Mesodermal cell (in vitro differentiated cells): Measurements from ENCODE around the gene CIB2.

Experiments
- H3K27ac ChIP-seq: 2 replicates; pipeline ENCODE4 v1.7.0; 2013; ENCODE audit warnings: mild to moderate bottlenecking, low read depth, low read length, moderate library complexity; ENCODE audit not compliant: severe bottlenecking
- H3K36me3 ChIP-seq: 2 replicates; pipeline ENCODE4 v1.7.1; 2013; ENCODE audit warnings: mild to moderate bottlenecking, low read length, moderate library complexity; ENCODE audit not compliant: control insufficient read depth, insufficient read depth
- H3K4me1 ChIP-seq: one replicate; pipeline ENCODE4 v1.7.1; 2013; ENCODE audit warnings: mild to moderate bottlenecking, low read length; ENCODE audit not compliant: insufficient read depth, control insufficient read depth, poor library complexity, severe bottlenecking
- H3K4me3 ChIP-seq: 2 replicates; pipeline ENCODE4 v1.7.0; 2013; ENCODE audit warnings: low read length, control low read depth, mild to moderate bottlenecking; ENCODE audit not compliant: insufficient read depth, poor library complexity, severe bottlenecking; ENCODE audit errors: extremely low read depth
- H3K9me3 ChIP-seq: 2 replicates; pipeline ENCODE4 v1.7.1; 2013; ENCODE audit warnings: mild to moderate bottlenecking, low read length, moderate library complexity; ENCODE audit not compliant: control insufficient read depth
- WGBS, 2 experiments: methylation state at CpG; one replicate each; pipeline ENCODE4 v1.1.5; 2013; ENCODE audit warnings: missing lambda C conversion rate in 2 of 2; ENCODE audit not compliant: insufficient coverage in 2 of 2; 5-methylcytosine and 5-hydroxymethylcytosine counted together

Gene CIB2

DNA sequence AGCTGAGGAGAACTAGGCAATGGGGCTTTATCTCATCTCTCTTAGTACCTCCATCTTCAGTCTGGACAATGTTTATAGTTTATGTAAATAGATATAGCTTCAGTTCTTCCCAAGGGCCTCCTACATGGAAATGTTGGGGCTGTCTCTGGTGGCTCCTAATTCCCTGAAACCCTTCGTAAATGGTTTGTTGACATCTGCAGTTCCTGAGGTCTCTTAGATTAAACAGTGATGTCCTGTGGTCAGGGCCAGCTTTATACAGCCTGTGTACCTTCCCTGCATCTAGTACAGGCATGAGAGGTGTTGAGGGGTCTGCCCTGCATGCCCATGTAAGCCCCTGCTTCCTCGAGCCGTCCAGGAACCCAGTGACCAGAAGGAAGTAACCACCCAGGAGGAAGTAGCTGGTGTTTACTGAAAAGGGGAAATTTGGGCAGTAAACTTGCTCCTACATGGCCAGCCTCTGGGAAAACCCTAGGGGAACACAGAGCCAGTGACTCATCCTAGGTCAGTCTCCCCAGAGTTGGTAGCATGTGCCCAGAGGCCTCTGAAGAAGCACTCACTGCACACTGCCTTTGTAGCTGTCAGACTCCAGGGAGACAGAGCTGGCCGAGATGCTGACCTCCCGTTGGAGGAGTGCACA, 49.0 kb downstream of the CIB2 start:
- H3K4me3 ChIP-seq: no peak overlapping the region
- H3K27ac ChIP-seq: no peak overlapping the region
- 87 to 93% methylated on average over 5 of the region's 5 CpGs for WGBS, 2 experiments

GRCh38 chr15:78080088-78080460, 51.2 kb downstream of the CIB2 start:
- no peaks in the 10 kb centered on the region for H3K36me3 ChIP-seq
- H3K4me3 ChIP-seq: no peak overlapping the region
- 81 to 100% methylated on average over 4 to 5 of the region's 8 CpGs for WGBS, 2 experiments
- H3K9me3 ChIP-seq: no peaks in the 10 kb centered on the region
- H3K4me1 ChIP-seq: peaks cover 6% of the 10 kb centered on the region
- H3K27ac ChIP-seq: no peak overlapping the region

More for the DNA sequence above, 49.0 kb downstream of the CIB2 start:
- Histone ChIP-seq H3K36me3 (no peaks in the 10 kb centered on the region), H3K9me3 (no peaks in the 10 kb centered on the region), H3K4me1 (no peaks in the 10 kb centered on the region)

- no peak overlapping the region for H3K4me3 ChIP-seq
- no peaks in the 10 kb centered on the region for H3K9me3 ChIP-seq
- H3K4me1 ChIP-seq: peaks cover 6% of the 10 kb centered on the region
- WGBS, 2 experiments: 88 to 96% methylated on average over 10 to 11 of the region's 11 CpGs
- H3K27ac ChIP-seq: no peak overlapping the region
- H3K36me3 ChIP-seq: no peaks in the 10 kb centered on the region
Observed at GRCh38 chr15:78079298-78080087, 51.8 kb downstream of the CIB2 start.

DNA sequence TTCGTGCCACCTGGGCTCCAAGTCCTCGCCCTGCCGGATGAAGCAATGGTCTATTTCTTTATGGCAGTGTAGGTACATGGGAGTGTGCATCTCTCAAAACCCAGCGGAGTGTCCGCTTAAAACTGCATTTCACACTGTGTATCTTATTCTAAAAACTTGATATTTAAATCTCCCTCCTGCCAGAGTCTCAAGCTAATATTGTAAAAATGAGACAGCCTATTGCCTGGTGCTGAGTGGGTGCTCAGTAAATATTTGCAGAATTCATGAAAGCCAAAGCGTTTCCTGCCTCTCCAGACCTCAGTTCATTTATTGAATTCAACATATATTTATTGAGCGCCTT, 53.4 kb downstream of the CIB2 start:
- H3K4me1 ChIP-seq: peaks cover 9% of the 10 kb centered on the region
- 27% methylated on average over 3 of the region's 7 CpGs; no CpG with 5 or more reads in 1 of the 2 experiments for WGBS, 2 experiments
- H3K27ac ChIP-seq: no peak overlapping the region
- H3K4me3 ChIP-seq: peak overlapping the region; percentile 68
- H3K36me3 ChIP-seq: no peaks in the 10 kb centered on the region
- H3K9me3 ChIP-seq: no peaks in the 10 kb centered on the region

- Histone ChIP-seq H3K9me3 (no peaks in the 10 kb centered on the region), H3K4me3 (peak within 1 kb of the TSS; percentile 68), H3K4me1 (peaks cover 14% of the 10 kb centered on the region), H3K36me3 (no peaks in the 10 kb centered on the region), H3K27ac (no peak within 1 kb of the TSS)
- 0 to 1% methylated on average over 38 to 72 of the region's 104 CpGs for WGBS, 2 experiments
Observed at GRCh38 chr15:78077053-78077870, 54.0 kb downstream of the CIB2 start, which contains the start of gene TBC1D2B. TSS of gene TBC1D2B (minus strand) at chr15:78077711. CDS start at chr15:78077652, 59 bp downstream.

DNA sequence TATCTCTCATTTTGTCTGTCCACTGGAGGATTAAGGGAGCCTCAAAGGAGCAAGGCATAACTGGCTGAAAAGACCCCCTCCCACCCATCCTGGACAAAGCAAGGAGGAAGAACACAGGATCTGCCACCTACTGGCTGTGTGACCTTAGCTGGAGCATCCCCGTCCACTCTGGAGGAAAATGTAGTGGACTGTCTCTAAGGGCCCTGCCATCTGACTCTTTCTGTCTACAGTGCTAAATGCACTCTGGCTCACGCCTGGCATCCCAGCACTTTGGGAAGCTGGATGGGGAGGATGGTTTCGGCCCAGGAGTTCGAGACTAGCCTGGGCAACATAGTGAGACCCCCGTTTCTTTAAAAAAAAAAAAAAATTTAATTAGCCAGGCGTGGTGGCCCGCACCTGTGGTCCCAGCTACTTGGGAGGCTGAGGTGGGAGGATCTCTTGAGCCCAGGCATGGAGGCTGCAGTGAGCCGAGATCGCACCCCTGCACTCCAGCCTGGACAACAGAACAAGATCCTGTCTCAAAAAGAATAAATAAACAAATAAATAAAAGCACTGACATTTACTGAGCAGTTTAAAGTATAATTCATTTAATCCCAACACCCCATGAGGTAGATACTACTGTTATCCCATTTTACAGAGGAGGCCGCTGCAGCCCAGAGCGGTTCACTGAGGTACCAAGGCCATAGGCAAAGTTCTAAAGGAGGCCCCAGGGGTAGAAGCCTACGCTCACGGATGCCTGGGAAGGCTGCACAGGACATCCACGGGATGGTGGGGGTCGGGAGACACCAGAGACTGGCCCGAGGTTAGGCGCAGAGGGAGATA, 54.8 kb downstream of the CIB2 start:
- no peaks in the 10 kb centered on the region for H3K36me3 ChIP-seq
- H3K27ac ChIP-seq: peak overlapping the region; percentile 49
- 64 to 76% methylated on average over 12 to 13 of the region's 17 CpGs for WGBS, 2 experiments
- H3K4me3 ChIP-seq: peak overlapping the region; percentile 68
- H3K4me1 ChIP-seq: peaks cover 19% of the 10 kb centered on the region
- H3K9me3 ChIP-seq: no peaks in the 10 kb centered on the region

GRCh38 chr15:78075490-78076230, 55.6 kb downstream of the CIB2 start:
- no peaks in the 10 kb centered on the region for H3K36me3 ChIP-seq
- peak overlapping the region; percentile 8 for H3K4me3 ChIP-seq
- H3K27ac ChIP-seq: peak overlapping the region; percentile 49
- H3K4me1 ChIP-seq: peaks cover 19% of the 10 kb centered on the region
- H3K9me3 ChIP-seq: no peaks in the 10 kb centered on the region
- WGBS, 2 experiments: 80 to 87% methylated on average over 5 of the region's 7 CpGs

GRCh38 chr15:78073046-78073787, 58.0 kb downstream of the CIB2 start:
- 94 to 100% methylated on average over 4 of the region's 5 CpGs for WGBS, 2 experiments
- Histone ChIP-seq H3K36me3 (no peaks in the 10 kb centered on the region), H3K4me1 (peaks cover 24% of the 10 kb centered on the region), H3K4me3 (no peak overlapping the region), H3K27ac (peak overlapping the region; percentile 0), H3K9me3 (no peaks in the 10 kb centered on the region)

- Histone ChIP-seq H3K4me1 (peaks cover 28% of the 10 kb centered on the region), H3K9me3 (no peaks in the 10 kb centered on the region), H3K36me3 (no peaks in the 10 kb centered on the region), H3K4me3 (no peak overlapping the region), H3K27ac (peak overlapping the region; percentile 0)
- 82 to 83% methylated on average over 8 to 9 of the region's 9 CpGs for WGBS, 2 experiments
Observed at GRCh38 chr15:78072080-78072892, 59.0 kb downstream of the CIB2 start.
